H1 (cell line): ENCODE results near the gene HSD17B8. TPM values are rescaled to one million over a fixed set of nuclear protein-coding genes. Genes with fewer than 3 reads are reported as not detected.

ENCODE experiments used
- CTCF ChIA-PET: fragments of 300-600 bp; sonication (Branson Sonifier 250); formaldehyde crosslinking; loops from one replicate; lab custom pipeline; 2021; ENCODE audit not compliant: partially characterized antibody; lab: Charles Lee
- POLR2A ChIA-PET: fragments of 300-600 bp; sonication (Branson Sonifier 250); formaldehyde crosslinking; loops from one replicate; lab custom pipeline; 2021; ENCODE audit warnings: inconsistent platforms; ENCODE audit not compliant: partially characterized antibody; lab: Charles Lee
- DNase-seq, 2 experiments: peaks; one replicate each; pipeline versions ENCODE4 v3.0.0 to v3.0.0-alpha.2; 2010 to 2022; ENCODE audit warnings: low spot score in 2 of 2, low read depth in 1 of 2, mixed read lengths in 1 of 2
- FAIRE-seq: peaks from 2 replicates; lab custom pipeline; 2011; peaks lifted over from hg19 to GRCh38; lab: Jason Lieb, UNC
- H2AFZ ChIP-seq: 2 replicates; pipeline ENCODE4 v1.8.1; 2012; ENCODE audit warnings: low read length, inconsistent platforms
- H2AK5ac ChIP-seq: 2 replicates; pipeline ENCODE4 v1.6.1; 2013; ENCODE audit warnings: low read depth, low read length
- H2BK120ac ChIP-seq: replicated peaks from 2 replicates; pipeline ENCODE3; 2013; ENCODE audit warnings: low read depth, low read length, inconsistent platforms
- H2BK12ac ChIP-seq: 2 replicates; pipeline ENCODE4 v1.6.1; 2013; ENCODE audit warnings: low read depth, low read length
- H2BK15ac ChIP-seq: 2 replicates; pipeline ENCODE4 v1.6.1; 2013; ENCODE audit warnings: low read length
- H2BK20ac ChIP-seq: 2 replicates; pipeline ENCODE4 v1.6.1; 2013; ENCODE audit warnings: low read length
- H2BK5ac ChIP-seq: 2 replicates; pipeline ENCODE4 v1.6.1; 2013; ENCODE audit warnings: low read depth, low read length
- H3K14ac ChIP-seq: 2 replicates; pipeline ENCODE4 v1.6.1; 2013; ENCODE audit warnings: inconsistent platforms; ENCODE audit not compliant: insufficient read length
- H3K18ac ChIP-seq: 2 replicates; pipeline ENCODE4 v1.6.1; 2013; ENCODE audit warnings: low read length; ENCODE audit errors: extremely low read depth
- H3K23ac ChIP-seq: 2 replicates; pipeline ENCODE4 v1.6.1; 2013; ENCODE audit warnings: inconsistent platforms; ENCODE audit not compliant: insufficient read length
- H3K23me2 ChIP-seq: 2 replicates; pipeline ENCODE4 v1.6.1; 2013; ENCODE audit warnings: low read depth, low read length
- H3K27ac ChIP-seq: 2 replicates; pipeline ENCODE4 v1.6.1; 2011; ENCODE audit warnings: low read depth, low read length, inconsistent platforms
- H3K27me3 ChIP-seq, 4 experiments: replicated peaks in 1 of 4; 1 replicate in 1 of 4; 2 replicates in 3 of 4; pipeline versions ENCODE4 v1.6.1 to v1.8.1; 2011 to 2013; ENCODE audit warnings: low read length in 3 of 4, mild to moderate bottlenecking in 3 of 4, inconsistent platforms in 2 of 4, mixed read lengths in 2 of 4, moderate library complexity in 1 of 4; ENCODE audit not compliant: control insufficient read depth in 3 of 4, insufficient read depth in 3 of 4; ENCODE audit errors: extremely low read depth in 1 of 4
- H3K36me3 ChIP-seq, 4 experiments: 2 replicates each; pipeline versions ENCODE4 v1.6.1 to v1.8.1; 2011 to 2013; ENCODE audit warnings: mild to moderate bottlenecking in 4 of 4, low read length in 3 of 4, moderate library complexity in 2 of 4, control low read depth in 1 of 4, inconsistent platforms in 1 of 4; ENCODE audit not compliant: insufficient read depth in 4 of 4, control insufficient read depth in 2 of 4
- H3K4ac ChIP-seq: replicated peaks from 2 replicates; pipeline ENCODE3; 2013; ENCODE audit warnings: low read length, low read depth, mixed read lengths, inconsistent platforms; ENCODE audit not compliant: insufficient read length
- H3K4me1 ChIP-seq, 4 experiments: replicated peaks in 1 of 4; 1 replicate in 1 of 4; 2 replicates in 3 of 4; pipeline versions ENCODE4 v1.6.1 to v1.8.1; 2011 to 2013; ENCODE audit warnings: low read length in 3 of 4, inconsistent platforms in 2 of 4, mixed read lengths in 1 of 4; ENCODE audit not compliant: insufficient read depth in 4 of 4, control insufficient read depth in 3 of 4
- H3K4me2 ChIP-seq, 2 experiments: 2 replicates each; pipeline versions ENCODE4 v1.6.1 to v1.8.1; 2011 to 2013; ENCODE audit warnings: low read depth in 2 of 2, low read length in 2 of 2, control low read depth in 1 of 2, inconsistent platforms in 1 of 2, mild to moderate bottlenecking in 1 of 2; ENCODE audit not compliant: insufficient read depth in 1 of 2
- H3K4me3 ChIP-seq, 4 experiments: fragments of 200-600, 300-600 bp in 1 of 4; sonication (generic), shearing (Covaris generic), sonication (Bioruptor Twin) in 1 of 4; 2 replicates each; pipeline versions ENCODE4 v1.5.1 to v1.8.1; 2011 to 2016; ENCODE audit warnings: low read length in 4 of 4, low read depth in 3 of 4, control low read depth in 2 of 4, inconsistent platforms in 2 of 4, mild to moderate bottlenecking in 2 of 4, mixed read lengths in 1 of 4, moderate library complexity in 1 of 4; ENCODE audit not compliant: insufficient read depth in 2 of 4; ENCODE audit errors: extremely low read depth in 1 of 4
- H3K56ac ChIP-seq: replicated peaks from 2 replicates; pipeline ENCODE3; 2013; ENCODE audit warnings: low read depth, mild to moderate bottlenecking, mixed read lengths, low read length, inconsistent platforms; ENCODE audit not compliant: insufficient read length
- H3K79me1 ChIP-seq: 2 replicates; pipeline ENCODE4 v1.6.1; 2013; ENCODE audit warnings: low read depth, low read length, control low read depth
- H3K79me2 ChIP-seq, 2 experiments: 2 replicates each; pipeline versions ENCODE4 v1.6.1 to v1.8.1; 2012 to 2013; ENCODE audit warnings: low read length in 2 of 2, mild to moderate bottlenecking in 2 of 2, inconsistent platforms in 1 of 2; ENCODE audit not compliant: insufficient read depth in 2 of 2, control insufficient read depth in 1 of 2
- H3K9ac ChIP-seq, 4 experiments: replicated peaks in 1 of 4; 1 replicate in 1 of 4; 2 replicates in 3 of 4; pipeline versions ENCODE4 v1.6.1 to v1.8.1; 2011 to 2013; ENCODE audit warnings: low read depth in 3 of 4, low read length in 3 of 4, control low read depth in 2 of 4, mild to moderate bottlenecking in 2 of 4, moderate library complexity in 2 of 4, inconsistent platforms in 1 of 4; ENCODE audit errors: extremely low read depth in 1 of 4
- H3K9me3 ChIP-seq, 2 experiments: 2 replicates each; pipeline versions ENCODE4 v1.6.1 to v1.8.1; 2012 to 2013; ENCODE audit warnings: mild to moderate bottlenecking in 2 of 2, moderate library complexity in 2 of 2, control low read depth in 1 of 2, inconsistent platforms in 1 of 2, low read depth in 1 of 2, low read length in 1 of 2, mixed read lengths in 1 of 2; ENCODE audit not compliant: insufficient read depth in 2 of 2
- H4K20me1 ChIP-seq, 2 experiments: replicated peaks in 1 of 2; 2 replicates each; pipeline versions ENCODE3 to v1.8.1; 2011 to 2013; ENCODE audit warnings: inconsistent platforms in 2 of 2, low read length in 2 of 2, mild to moderate bottlenecking in 1 of 2; ENCODE audit not compliant: insufficient read depth in 2 of 2, control insufficient read depth in 1 of 2
- H4K5ac ChIP-seq: 2 replicates; pipeline ENCODE4 v1.6.1; 2013; ENCODE audit warnings: low read length, low read depth, mixed read lengths, inconsistent platforms; ENCODE audit not compliant: insufficient read length
- H4K8ac ChIP-seq: 2 replicates; pipeline ENCODE4 v1.8.0; 2013; ENCODE audit warnings: mild to moderate bottlenecking, moderate library complexity, low read length, inconsistent platforms; ENCODE audit not compliant: insufficient read depth; ENCODE audit errors: extremely low read depth
- H4K91ac ChIP-seq: replicated peaks from 2 replicates; pipeline ENCODE3; 2013; ENCODE audit warnings: low read length, mixed read lengths, inconsistent platforms; ENCODE audit not compliant: insufficient read length
- EZH2 ChIP-seq: fragments of 200-600 bp; sonication (generic); IDR thresholded peaks from 2 replicates; pipeline ENCODE4 v1.7.1; 2012; ENCODE audit warnings: low read depth, mild to moderate bottlenecking, moderate library complexity, low read length, inconsistent platforms; ENCODE audit not compliant: severe bottlenecking
- KDM4A ChIP-seq: IDR thresholded peaks from one replicate; pipeline ENCODE4 v1.7.1; 2012; ENCODE audit warnings: low read depth, mild to moderate bottlenecking, moderate library complexity, low read length, inconsistent platforms; ENCODE audit not compliant: severe bottlenecking
- PHF8 ChIP-seq: fragments of 200-600 bp; sonication (generic); conservative IDR thresholded peaks from 2 replicates; pipeline ENCODE4 v1.7.1; 2012; ENCODE audit warnings: low read depth, mild to moderate bottlenecking, inconsistent platforms, low read length, moderate library complexity
- SIRT6 ChIP-seq: IDR thresholded peaks from one replicate; pipeline ENCODE4 v1.7.1; 2012; ENCODE audit warnings: low read length, inconsistent platforms
- SUZ12 ChIP-seq: fragments of 200-600 bp; sonication (generic); IDR thresholded peaks from 2 replicates; pipeline ENCODE4 v1.6.1; 2012; ENCODE audit warnings: mild to moderate bottlenecking, inconsistent platforms, low read length, moderate library complexity, mixed read lengths
- whole genome bisulfite sequencing, 2 experiments: shearing (Covaris generic) in 1 of 2; methylation state at CpG; one replicate each; pipeline versions ENCODE4 v1.1.6 to v1.1.7; 2013 to 2015; ENCODE audit warnings: low lambda C conversion rate in 2 of 2, mixed read lengths in 2 of 2, inconsistent platforms in 1 of 2, low coverage in 1 of 2, missing lambda C conversion rate in 1 of 2; ENCODE audit not compliant: insufficient replicate concordance in 2 of 2, insufficient coverage in 1 of 2, insufficient read length in 1 of 2; ENCODE audit errors: extremely low coverage in 1 of 2, missing lambda C conversion rate in 1 of 2; 5-methylcytosine and 5-hydroxymethylcytosine counted together
- polyA plus RNA-seq, 7 experiments: library from polyadenylated mRNA; depleted of rRNA in 3 of 7; stranded (reverse) in 5 of 7; unstranded in 2 of 7; fragments of >200 nt in 5 of 7; fragments of 200-250 nt in 2 of 7; gene quantifications; 1 replicate in 5 of 7; 2 replicates in 1 of 7; 4 replicates in 1 of 7; pipeline versions ENCODE4 v1.2.1 to v1.2.3, GENCODE V29; 2011 to 2013; ENCODE audit warnings: missing spikeins in 2 of 7, mixed read lengths in 2 of 7
- total RNA-seq: library from RNA; stranded (reverse); fragmentation: NEBNext Ultra II Directional; extraction: Animal tissue kit (Norgen Biotek cat#: 25700); gene quantifications from 2 replicates; pipeline ENCODE4 v1.2.1, GENCODE V29; 2021

The HSD17B8 gene
- total and polyA plus RNA-seq, 2 of the 8 experiments (the other 6 are each of a cell fraction or from before 2014, with no cell fraction given) = 3.3 to 17.1 TPM

GRCh38 chr6:33207552-33208090 lies 3.2 kb downstream of the HSD17B8 start:
- H3K4me2 ChIP-seq = peak overlapping the region; percentile 76 to 100
- H3K23me2 ChIP-seq = peaks cover 22% of the 10 kb centered on the region; the same call in 1 of the 2 replicates
- H4K91ac ChIP-seq = no peak overlapping the region
- no peak overlapping the region for H2AK5ac ChIP-seq
- H3K27me3 ChIP-seq = peaks cover 9 to 46% (median 36%) of the 10 kb centered on the region in 4 experiments; a peak in 6 of 7 replicates
- H2BK120ac ChIP-seq = no peak overlapping the region
- no peaks in the 10 kb centered on the region for H3K9me3 ChIP-seq
- WGBS, 2 experiments = 6% methylated on average over 11 of the region's 29 CpGs; no CpG with 5 or more reads in 1 of the 2 experiments
- H2BK15ac ChIP-seq = no peak overlapping the region
- no peak overlapping the region for H4K5ac ChIP-seq
- POLR2A ChIA-PET = interaction anchor here (0.9 to 2.1 kb wide), 9 partner anchors 10 to 236 kb away, joined by 3 to 15 read pairs (median 5); partner anchors contain the start of genes B3GALT4, RPS18 and VPS52
- no peak overlapping the region for H3K23ac ChIP-seq
- peak overlapping the region; percentile 77; the same call in 1 of the 2 replicates for H4K8ac ChIP-seq
- no peak overlapping the region for H3K14ac ChIP-seq
- no peak overlapping the region for H2BK5ac ChIP-seq
- DNase-seq (peak in 1 of 2 experiments; percentile 66), FAIRE-seq (no peak)
- no peak overlapping the region for H3K27ac ChIP-seq
- H3K79me1 ChIP-seq = peaks cover 6% of the 10 kb centered on the region
- H3K18ac ChIP-seq = no peak overlapping the region; the same call in 1 of the 2 replicates
- peaks cover 0 to 26% (median 11%) of the 10 kb centered on the region in 4 experiments; a peak in 6 of 7 replicates for H3K4me1 ChIP-seq
- peaks cover 7 to 19% of the 10 kb centered on the region in 2 experiments for H4K20me1 ChIP-seq
- no peak overlapping the region for H3K4ac ChIP-seq
- no peak overlapping the region for H3K56ac ChIP-seq
- H3K9ac ChIP-seq = peak overlapping the region in 2 of 4 experiments; percentile 4 to 41; a peak in 3 of 7 replicates
- peak; percentile 54 for TF ChIP-seq EZH2
- no peak for TF ChIP-seq KDM4A
- peak; percentile 31; the same call in 1 of the 2 replicates for TF ChIP-seq SUZ12
- no peak for TF ChIP-seq PHF8
- no peak for TF ChIP-seq SIRT6
- TF ChIP-seq, all 59 proteins: peak for 2
- H2AFZ ChIP-seq = 0 out of 2 replicates have a peak overlapping the region, but pooled peaks have one; percentile 1
- H2BK12ac ChIP-seq = no peak overlapping the region
- peaks cover 0 to 1% of the 10 kb centered on the region in 2 experiments; a peak in 1 of 4 replicates for H3K79me2 ChIP-seq
- CTCF ChIA-PET = interaction anchor here (6.3 kb wide), 1 partner anchor 40 kb away, joined by 60 read pairs; no protein-coding TSS in a partner anchor
- H3K4me3 ChIP-seq = peak overlapping the region; percentile 75 to 92 (median 88)
- peaks cover 4 to 20% (median 11%) of the 10 kb centered on the region in 4 experiments; a peak in 7 of 8 replicates for H3K36me3 ChIP-seq
- H2BK20ac ChIP-seq = no peak overlapping the region
